GM20000 (cell line): ENCODE results near the gene NRDC.

ENCODE experiments used
- DNase-seq: peaks from one replicate; pipeline ENCODE4 v3.0.0; 2012; ENCODE audit warnings: low spot score
- CTCF ChIP-seq: IDR thresholded peaks from 2 replicates; pipeline ENCODE4 v1.5.1; 2012; ENCODE audit warnings: mild to moderate bottlenecking, control low read depth; ENCODE audit errors: extremely low read depth, missing control alignments

The NRDC gene, protein sequence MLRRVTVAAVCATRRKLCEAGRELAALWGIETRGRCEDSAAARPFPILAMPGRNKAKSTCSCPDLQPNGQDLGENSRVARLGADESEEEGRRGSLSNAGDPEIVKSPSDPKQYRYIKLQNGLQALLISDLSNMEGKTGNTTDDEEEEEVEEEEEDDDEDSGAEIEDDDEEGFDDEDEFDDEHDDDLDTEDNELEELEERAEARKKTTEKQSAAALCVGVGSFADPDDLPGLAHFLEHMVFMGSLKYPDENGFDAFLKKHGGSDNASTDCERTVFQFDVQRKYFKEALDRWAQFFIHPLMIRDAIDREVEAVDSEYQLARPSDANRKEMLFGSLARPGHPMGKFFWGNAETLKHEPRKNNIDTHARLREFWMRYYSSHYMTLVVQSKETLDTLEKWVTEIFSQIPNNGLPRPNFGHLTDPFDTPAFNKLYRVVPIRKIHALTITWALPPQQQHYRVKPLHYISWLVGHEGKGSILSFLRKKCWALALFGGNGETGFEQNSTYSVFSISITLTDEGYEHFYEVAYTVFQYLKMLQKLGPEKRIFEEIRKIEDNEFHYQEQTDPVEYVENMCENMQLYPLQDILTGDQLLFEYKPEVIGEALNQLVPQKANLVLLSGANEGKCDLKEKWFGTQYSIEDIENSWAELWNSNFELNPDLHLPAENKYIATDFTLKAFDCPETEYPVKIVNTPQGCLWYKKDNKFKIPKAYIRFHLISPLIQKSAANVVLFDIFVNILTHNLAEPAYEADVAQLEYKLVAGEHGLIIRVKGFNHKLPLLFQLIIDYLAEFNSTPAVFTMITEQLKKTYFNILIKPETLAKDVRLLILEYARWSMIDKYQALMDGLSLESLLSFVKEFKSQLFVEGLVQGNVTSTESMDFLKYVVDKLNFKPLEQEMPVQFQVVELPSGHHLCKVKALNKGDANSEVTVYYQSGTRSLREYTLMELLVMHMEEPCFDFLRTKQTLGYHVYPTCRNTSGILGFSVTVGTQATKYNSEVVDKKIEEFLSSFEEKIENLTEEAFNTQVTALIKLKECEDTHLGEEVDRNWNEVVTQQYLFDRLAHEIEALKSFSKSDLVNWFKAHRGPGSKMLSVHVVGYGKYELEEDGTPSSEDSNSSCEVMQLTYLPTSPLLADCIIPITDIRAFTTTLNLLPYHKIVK

GRCh38 chr1:51878616-51879336 is at the start of gene NRDC:
Gene NRDC, minus strand, starts transcription at chr1:51878727. Its CDS starts 112 bp downstream, at chr1:51878615.
- TF ChIP-seq CTCF, result no peak
- peak; percentile 93 for DNase-seq

GRCh38 chr1:51927029-51927428 is 48.5 kb upstream of the NRDC start:
- DNase-seq, result no peak
- TF ChIP-seq CTCF, result no peak

GRCh38 chr1:51926171-51926812 is 47.8 kb upstream of the NRDC start:
- DNase-seq, result no peak
- no peak for TF ChIP-seq CTCF

DNA sequence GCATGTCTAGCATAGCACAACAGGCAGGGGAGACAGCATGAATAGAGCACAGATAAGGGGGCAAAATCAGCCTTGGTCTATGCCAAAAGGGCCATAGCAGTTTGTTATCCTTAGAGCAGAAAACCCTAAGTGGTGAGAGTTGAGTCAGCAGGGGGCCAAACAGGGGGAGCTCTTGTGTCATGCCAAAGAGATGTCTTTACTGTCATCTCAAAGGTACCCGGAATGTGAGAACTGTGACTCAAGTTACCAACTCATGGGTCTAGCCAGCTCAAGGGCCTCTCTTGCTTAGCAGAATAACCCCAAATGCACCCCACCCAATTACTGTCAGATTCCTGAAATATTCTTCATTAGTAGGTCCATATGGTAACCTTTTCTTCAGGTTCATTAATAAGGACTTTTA is 45.9 kb upstream of the NRDC start:
- no peak for TF ChIP-seq CTCF
- peak; percentile 20 for DNase-seq

- no peak for TF ChIP-seq CTCF
- no peak for DNase-seq
Observed at GRCh38 chr1:51922040-51922439, 43.5 kb upstream of the NRDC start.

DNA sequence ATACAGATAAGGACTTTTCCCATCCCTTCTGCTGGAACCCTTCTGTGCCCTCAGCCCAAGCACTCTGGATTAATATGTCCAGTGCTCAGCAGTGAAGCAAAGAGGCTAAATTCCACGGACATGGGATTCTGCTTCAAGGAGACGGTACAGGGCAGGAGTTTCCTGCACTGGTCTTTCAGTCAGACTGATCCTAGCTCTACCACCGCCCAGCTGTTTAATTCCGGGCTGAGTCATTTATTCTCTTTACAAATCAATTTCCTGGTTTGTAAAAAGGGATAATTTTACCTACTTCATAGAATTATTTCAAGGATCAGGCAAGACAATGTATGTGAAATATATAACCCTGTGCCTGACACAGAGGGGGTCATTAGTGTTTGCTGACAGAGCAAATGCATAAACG is 41.6 kb upstream of the NRDC start:
- TF ChIP-seq CTCF, result no peak
- DNase-seq, result no peak
